Activated B cell treated with CpG ODN at 0.5 μM for 24 hours (primary cell): ENCODE data around the gene C17orf100. TPM values are rescaled to one million over a fixed set of nuclear protein-coding genes. Genes with fewer than 3 reads are reported as not detected.

Source experiments
- ATAC-seq: fragments of 200-7000 bp; cut with Tn5 transposase; one replicate; pipeline ENCODE4 v1.10.0; 2021; ENCODE audit warnings: low read depth, mild to moderate bottlenecking, moderate library complexity
- CTCF ChIA-PET: fragments of 350-600 bp; sonication (Branson Sonifier 250); formaldehyde crosslinking; loops from one replicate; lab custom pipeline; 2021; ENCODE audit warnings: antibody characterized with exemption; lab: Charles Lee
- POLR2A ChIA-PET: fragments of 350-600 bp; sonication (Branson Sonifier 250); formaldehyde crosslinking; loops from one replicate; lab custom pipeline; 2021; ENCODE audit warnings: antibody characterized with exemption; lab: Charles Lee
- DNase-seq: peaks from one replicate; pipeline ENCODE4 v3.0.0; 2022
- H3K27ac Mint-ChIP-seq: one replicate; pipeline ENCODE4 v1.8.0; 2020; ENCODE audit warnings: mixed read lengths
- H3K27me3 Mint-ChIP-seq: one replicate; pipeline ENCODE4 v1.8.0; 2021; ENCODE audit warnings: mixed read lengths
- H3K36me3 Mint-ChIP-seq: one replicate; pipeline ENCODE4 v1.8.0; 2021; ENCODE audit warnings: low read depth, mixed read lengths
- H3K4me1 Mint-ChIP-seq: one replicate; pipeline ENCODE4 v1.8.0; 2021; ENCODE audit warnings: mixed read lengths
- H3K4me3 Mint-ChIP-seq: one replicate; pipeline ENCODE4 v1.8.0; 2020; ENCODE audit warnings: mild to moderate bottlenecking, mixed read lengths
- H3K9me3 Mint-ChIP-seq: one replicate; pipeline ENCODE4 v1.8.0; 2020; ENCODE audit warnings: mixed read lengths
- CTCF ChIP-seq: fragments of 200-600 bp; IDR thresholded peaks from one replicate; pipeline ENCODE4 v1.8.0; 2022; ENCODE audit warnings: antibody characterized with exemption, mild to moderate bottlenecking
- intact Hi-C: fragments of 100-400 bp; cut with micrococcal nuclease; formaldehyde crosslinking; loops from one replicate; pipeline ENCODE4 v1.15.1; 2024
- total RNA-seq: library from RNA; stranded (reverse); gene quantifications from 2 replicates; pipeline ENCODE4 v1.2.3, GENCODE V29; 2022

Gene C17orf100
- total RNA-seq, 1 donor from 2014 or later = 3.5 TPM

- intact Hi-C loops = loop anchor here (1.0 to 10.0 kb wide), 5 partner anchors 11 to 1154 kb away; partner anchors contain the start of genes C17orf100, DERL2, MED31 and MIS12
Observed at GRCh38 chr17:6640536-6641246, 10.9 kb upstream of the C17orf100 start, which contains the start of the genes KIAA0753 and TXNDC17. Gene KIAA0753 (minus strand): TSS chr17:6640711. CDS start chr17:6635103, 5,608 bp downstream. Gene TXNDC17 (plus strand): TSS chr17:6641060. CDS start chr17:6641083, 23 bp downstream.

GRCh38 chr17:6641247-6641863 is 10.2 kb upstream of the C17orf100 start:
- ATAC-seq (no peak), DNase-seq (no peak)
- CTCF ChIA-PET = no interaction called here
- Mint-ChIP-seq H3K4me3 (peak overlapping the region; percentile 96), H3K27me3 (no peaks in the 10 kb centered on the region), H3K4me1 (peaks cover 46% of the 10 kb centered on the region), H3K27ac (peak overlapping the region; percentile 99), H3K9me3 (no peaks in the 10 kb centered on the region), H3K36me3 (peaks cover 51% of the 10 kb centered on the region)
- intact Hi-C loops = loop anchor here (2.0 to 10.0 kb wide), 3 partner anchors 169 to 1057 kb away; partner anchors contain the start of genes NLRP1 and PIMREG
- POLR2A ChIA-PET = interaction anchor here (0.5 to 3.0 kb wide), 5 partner anchors 10 to 1449 kb away, joined by 3 to 28 read pairs (median 8); partner anchors contain the start of genes C17orf100 and MED31
- no peak for TF ChIP-seq CTCF

More at GRCh38 chr17:6640536-6641246, 10.9 kb upstream of the C17orf100 start, which contains the start of the genes KIAA0753 and TXNDC17:
- CTCF ChIA-PET = no interaction called here
- POLR2A ChIA-PET = interaction anchor here (0.5 to 3.0 kb wide), 5 partner anchors 10 to 1450 kb away, joined by 3 to 28 read pairs (median 8); partner anchors contain the start of genes C17orf100 and MED31
- H3K27me3 Mint-ChIP-seq = no peaks in the 10 kb centered on the region
- peak within 1 kb of the TSS; percentile 99 for H3K27ac Mint-ChIP-seq
- no peak for TF ChIP-seq CTCF
- peak; percentile 94 for ATAC-seq
- peak within 1 kb of the TSS; percentile 96 for H3K4me3 Mint-ChIP-seq
- peaks cover 45% of the 10 kb centered on the region for H3K36me3 Mint-ChIP-seq
- peak; percentile 91 for DNase-seq
- no peaks in the 10 kb centered on the region for H3K9me3 Mint-ChIP-seq
- H3K4me1 Mint-ChIP-seq = peaks cover 46% of the 10 kb centered on the region

- POLR2A ChIA-PET = interaction anchor here (3.0 kb wide), 1 partner anchor 8 kb away, joined by 28 read pairs; the partner anchor contains the start of genes C17orf100 and MED31
- no peak for TF ChIP-seq CTCF
- CTCF ChIA-PET = no interaction called here
- Mint-ChIP-seq H3K4me3 (no peak overlapping the region), H3K27ac (no peak overlapping the region), H3K9me3 (no peaks in the 10 kb centered on the region), H3K27me3 (no peaks in the 10 kb centered on the region), H3K36me3 (peaks cover 64% of the 10 kb centered on the region), H3K4me1 (peaks cover 52% of the 10 kb centered on the region)
- DNase-seq (no peak), ATAC-seq (no peak)
- intact Hi-C loops = loop anchor here (10.0 kb wide), 1 partner anchor 1058 kb away; the partner anchor contains the start of gene NLRP1
Observed at GRCh38 chr17:6642592-6642991, 9.0 kb upstream of the C17orf100 start.

- Mint-ChIP-seq H3K36me3 (peaks cover 74% of the 10 kb centered on the region), H3K27ac (no peak overlapping the region), H3K4me3 (no peak overlapping the region), H3K27me3 (no peaks in the 10 kb centered on the region), H3K9me3 (no peaks in the 10 kb centered on the region), H3K4me1 (peaks cover 52% of the 10 kb centered on the region)
- no peak for ATAC-seq
- ChIA-PET POLR2A (interaction anchor here (0.5 kb wide), 1 partner anchor 70 kb away, joined by 3 read pairs; no protein-coding TSS in a partner anchor), CTCF (no interaction called here)
- intact Hi-C loops = loop anchor here (10.0 kb wide), 1 partner anchor 1059 kb away; the partner anchor contains the start of gene NLRP1
- no peak for TF ChIP-seq CTCF
- no peak for DNase-seq
Observed at GRCh38 chr17:6643451-6644125, 8.0 kb upstream of the C17orf100 start.
